Measurements from ENCODE around the gene CMSS1. TPM values are rescaled to one million over a fixed set of nuclear protein-coding genes. Genes with fewer than 3 reads are reported as not detected.

Gene CMSS1
- total and polyA plus RNA-seq, 2 of the 13 experiments (the other 11 are each of a cell fraction or from before 2014, with no cell fraction given), result 6.4 to 48.7 TPM

- TF ChIP-seq ZNF142 (CRISPR knock-in tag; IDR thresholded peaks at IDR 0.05) (no peak), THRA (CRISPR knock-in tag; IDR thresholded peaks at IDR 0.05; ENCODE audit: borderline replicate concordance) (peak; percentile 77; the same call in 1 of the 2 replicates), RBM39 (IDR thresholded peaks at IDR 0.05; ENCODE audit: low read depth, low read length, poor library complexity, severe bottlenecking) (no peak), ZNF530 (CRISPR knock-in tag; IDR thresholded peaks at IDR 0.05; ENCODE audit: low read depth) (no peak), CBX2 (IDR thresholded peaks at IDR 0.05; ENCODE audit: low read depth, low read length) (no peak), CBX2 (CRISPR knock-in tag; IDR thresholded peaks at IDR 0.05; ENCODE audit: low read depth) (no peak), NR2F2 (IDR thresholded peaks at IDR 0.05; ENCODE audit: borderline replicate concordance, low read depth) (peak; percentile 96), IRF2 (CRISPR knock-in tag; IDR thresholded peaks at IDR 0.05) (0 out of 2 replicates have a peak, but pooled peaks have one; percentile 31), ZNF503 (CRISPR knock-in tag; IDR thresholded peaks at IDR 0.05) (peak; percentile 92), REL (CRISPR knock-in tag; conservative IDR thresholded peaks at IDR 0.05) (no peak), ZBTB7B (CRISPR knock-in tag; IDR thresholded peaks at IDR 0.05) (0 out of 2 replicates have a peak, but pooled peaks have one; percentile 35), SP5 (CRISPR knock-in tag; IDR thresholded peaks at IDR 0.05; ENCODE audit: borderline replicate concordance, low read depth) (peak; percentile 24; the same call in 1 of the 2 replicates), ZGPAT (CRISPR knock-in tag; IDR thresholded peaks at IDR 0.05) (peak; percentile 53; the same call in 1 of the 2 replicates), ZNF770 (CRISPR knock-in tag; IDR thresholded peaks at IDR 0.05) (no peak), MBNL3 (CRISPR knock-in tag; conservative IDR thresholded peaks at IDR 0.05) (no peak), SOX6 (IDR thresholded peaks at IDR 0.05) (no peak), SOX6 (CRISPR knock-in tag; IDR thresholded peaks at IDR 0.05) (peak; percentile 64), GFI1 (CRISPR knock-in tag; IDR thresholded peaks at IDR 0.05; ENCODE audit: borderline replicate concordance) (peak; percentile 100)
Measured at GRCh38 chr3:99931059-99931458, 113.4 kb downstream of the CMSS1 start (continued).

All from HepG2 (cell line).